Fibroblast of the aortic adventitia (primary cell): ENCODE measurements around the gene FAM111B. TPM values are rescaled to one million over a fixed set of nuclear protein-coding genes. Genes with fewer than 3 reads are reported as not detected.
A peak's percentile ranks its signal among the peaks of the same experiment; 100 is the strongest.

Experiments used
- DNase-seq: peaks from one replicate; pipeline ENCODE4 v3.0.0-alpha.2; 2010; ENCODE audit warnings: low read depth
- H3K4me3 ChIP-seq: 2 replicates; pipeline ENCODE4 v1.5.1; 2011; ENCODE audit warnings: low read depth, mild to moderate bottlenecking, control low read depth, low read length, moderate library complexity
- total RNA-seq: library from RNA; depleted of rRNA; stranded (reverse); fragments of >200 nt; gene quantifications from 2 replicates; pipeline ENCODE4 v1.2.3, GENCODE V29; 2012; ENCODE audit warnings: low replicate concordance
- TF ChIP-seq, protein P1 (sequence below): IDR thresholded peaks from 2 replicates; pipeline ENCODE4 v1.5.1; 2011; ENCODE audit warnings: mild to moderate bottlenecking, low read length, control low read depth, inconsistent platforms; ENCODE audit not compliant: insufficient read depth

FAM111B gene
- total RNA-seq, 1 donor, result 42.9 TPM

DNA sequence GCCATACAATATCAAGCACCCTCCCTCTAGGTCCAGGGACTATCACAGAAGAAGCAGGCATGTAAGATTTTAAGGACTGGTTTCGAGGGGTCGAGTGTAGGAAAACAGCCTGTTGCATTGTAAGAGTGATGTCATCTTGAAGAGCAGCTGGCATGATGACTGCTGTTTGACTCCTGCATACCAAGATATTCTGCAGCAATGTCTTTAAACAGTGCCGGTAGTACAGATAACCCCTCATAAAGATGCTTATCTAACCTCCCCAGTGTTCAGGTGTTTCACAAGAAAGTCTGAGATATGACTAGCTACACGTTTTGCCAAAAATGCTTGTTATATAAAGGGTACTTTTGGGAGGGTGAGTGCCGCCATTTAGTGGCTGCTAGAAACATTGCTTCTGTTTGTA is 47.6 kb downstream of the FAM111B start:
- DNase-seq, result no peak
- TF ChIP-seq, protein P1, sequence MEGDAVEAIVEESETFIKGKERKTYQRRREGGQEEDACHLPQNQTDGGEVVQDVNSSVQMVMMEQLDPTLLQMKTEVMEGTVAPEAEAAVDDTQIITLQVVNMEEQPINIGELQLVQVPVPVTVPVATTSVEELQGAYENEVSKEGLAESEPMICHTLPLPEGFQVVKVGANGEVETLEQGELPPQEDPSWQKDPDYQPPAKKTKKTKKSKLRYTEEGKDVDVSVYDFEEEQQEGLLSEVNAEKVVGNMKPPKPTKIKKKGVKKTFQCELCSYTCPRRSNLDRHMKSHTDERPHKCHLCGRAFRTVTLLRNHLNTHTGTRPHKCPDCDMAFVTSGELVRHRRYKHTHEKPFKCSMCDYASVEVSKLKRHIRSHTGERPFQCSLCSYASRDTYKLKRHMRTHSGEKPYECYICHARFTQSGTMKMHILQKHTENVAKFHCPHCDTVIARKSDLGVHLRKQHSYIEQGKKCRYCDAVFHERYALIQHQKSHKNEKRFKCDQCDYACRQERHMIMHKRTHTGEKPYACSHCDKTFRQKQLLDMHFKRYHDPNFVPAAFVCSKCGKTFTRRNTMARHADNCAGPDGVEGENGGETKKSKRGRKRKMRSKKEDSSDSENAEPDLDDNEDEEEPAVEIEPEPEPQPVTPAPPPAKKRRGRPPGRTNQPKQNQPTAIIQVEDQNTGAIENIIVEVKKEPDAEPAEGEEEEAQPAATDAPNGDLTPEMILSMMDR, result no peak
- no peak overlapping the region for H3K4me3 ChIP-seq

DNA sequence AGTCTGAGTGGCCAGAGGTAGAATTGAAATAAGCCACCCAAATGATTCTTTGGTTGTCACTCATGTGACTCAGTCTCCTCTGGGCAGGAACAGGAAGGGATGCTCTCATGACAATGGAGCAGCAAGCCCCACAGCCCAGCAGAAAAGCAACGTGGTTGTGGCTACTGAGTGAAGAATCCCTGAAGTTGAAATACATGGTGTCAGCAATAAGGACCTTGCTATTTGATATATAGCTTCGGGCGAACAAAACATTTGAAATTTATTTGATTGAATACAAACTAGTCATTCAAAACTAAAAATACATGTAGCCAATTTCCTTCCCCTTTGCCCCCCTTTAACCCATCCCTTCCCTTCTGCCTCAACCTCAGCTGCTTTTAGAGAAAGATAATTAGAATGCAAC is 50.4 kb downstream of the FAM111B start:
- TF ChIP-seq, protein P1, result no peak
- H3K4me3 ChIP-seq, result no peak overlapping the region
- DNase-seq, result no peak

DNA sequence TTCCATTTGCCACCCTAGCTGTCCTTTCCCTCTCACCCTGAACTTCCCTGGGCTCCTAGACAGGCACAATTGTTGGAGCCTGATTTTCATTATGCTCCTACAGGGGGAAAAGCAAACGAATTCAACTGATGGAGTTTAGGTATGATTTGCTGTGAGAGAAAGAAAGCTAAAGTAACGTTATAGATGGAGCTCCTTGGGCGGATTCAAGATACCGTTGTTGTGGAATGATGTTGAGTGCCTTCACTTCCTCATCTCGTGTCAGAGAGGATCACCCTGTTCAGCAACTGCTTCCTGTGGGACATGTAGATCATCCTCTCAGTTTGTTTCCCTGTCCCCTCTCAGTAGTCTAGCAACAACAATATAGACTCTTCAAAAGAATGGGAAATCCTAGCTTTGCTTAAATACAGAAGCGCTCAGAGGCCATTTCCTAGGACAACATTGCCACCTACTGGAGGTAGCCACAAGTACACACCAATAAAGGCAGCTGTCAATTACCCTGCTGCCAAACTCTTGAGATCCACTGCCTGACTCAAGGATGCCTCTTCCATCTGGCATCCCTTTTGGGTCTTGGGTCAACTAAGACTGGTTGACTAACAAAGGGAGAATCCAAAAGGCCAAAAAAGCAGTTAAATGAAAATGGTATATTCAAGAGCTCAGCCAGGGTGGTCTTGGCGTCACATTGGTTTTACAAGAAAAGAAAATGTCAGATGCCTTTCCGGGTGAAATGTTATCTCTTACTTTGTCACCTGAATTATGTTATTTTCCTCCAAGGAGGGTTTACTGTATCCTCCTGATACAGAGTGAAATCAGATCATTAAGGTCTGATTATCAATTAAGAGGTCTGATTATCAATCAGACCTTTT is 51.4 kb downstream of the FAM111B start:
- TF ChIP-seq, protein P1, result peak; percentile 81
- no peak overlapping the region for H3K4me3 ChIP-seq
- peak; percentile 82 for DNase-seq

DNA sequence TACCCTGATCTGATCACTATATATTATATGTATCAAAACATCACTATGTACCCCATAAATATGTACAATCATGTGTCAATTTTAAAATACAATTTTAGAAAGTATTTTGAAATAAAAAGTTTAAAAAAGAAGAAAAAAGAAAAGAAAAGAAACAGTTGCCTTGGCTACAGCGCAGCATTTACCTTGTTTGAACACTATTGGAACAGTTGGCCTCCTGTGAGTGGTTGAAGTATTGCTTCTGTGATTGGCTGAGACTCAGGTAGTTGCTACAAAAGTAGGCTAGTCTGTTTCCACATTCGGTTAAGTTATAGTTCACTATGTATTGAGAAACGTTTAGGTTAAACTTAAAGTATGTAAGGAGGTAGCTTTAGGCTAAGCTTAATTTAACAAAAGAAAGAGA is 57.0 kb downstream of the FAM111B start:
- TF ChIP-seq, protein P1, result no peak
- H3K4me3 ChIP-seq, result no peak overlapping the region
- no peak for DNase-seq

DNA sequence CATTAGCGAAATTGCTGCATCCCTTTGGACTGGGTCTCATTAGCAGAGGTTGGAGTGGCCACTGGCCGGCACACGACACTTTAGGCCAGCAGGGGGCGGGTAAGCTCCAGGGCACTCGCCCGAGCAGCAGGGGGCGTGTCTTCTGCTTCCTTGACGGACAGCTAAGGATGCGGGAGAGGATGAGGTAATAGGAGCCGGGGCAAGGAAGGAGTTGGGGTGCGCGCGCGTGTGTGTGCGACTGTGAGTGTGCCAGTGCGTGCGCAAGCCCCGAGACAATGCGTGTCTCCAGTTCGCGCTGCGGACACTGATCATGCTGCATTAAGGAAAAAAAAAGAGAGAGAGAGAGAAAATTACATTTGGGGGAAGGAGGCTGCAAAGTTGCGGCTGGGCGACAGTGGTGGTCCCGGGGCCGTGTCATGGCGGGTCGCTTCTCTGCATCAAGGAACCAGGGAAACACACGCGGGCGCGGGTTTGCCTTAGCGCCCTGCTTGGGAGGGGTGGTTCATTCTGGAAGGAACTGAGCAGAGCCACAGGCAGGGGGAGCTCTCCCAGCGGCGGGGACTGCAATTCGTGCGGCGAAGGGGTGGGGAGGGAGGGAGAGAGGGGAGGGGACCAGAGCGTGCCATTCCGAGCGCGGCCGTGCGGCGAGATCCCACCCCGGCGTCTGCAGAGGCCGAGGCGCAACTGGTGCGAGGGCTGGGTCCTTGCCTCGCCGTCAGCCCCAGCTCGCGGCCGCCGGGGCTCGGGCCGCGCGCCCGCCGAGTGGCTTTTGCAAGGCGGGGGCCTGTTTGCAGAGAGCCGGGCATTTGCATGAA is 64.7 kb downstream of the FAM111B start, which contains the start of gene DTX4:
Gene DTX4, plus strand, starts transcription at position 625 of the 815 bp plus-strand sequence. CDS start 464 bp downstream, outside the sequence.
- peak; percentile 84 for DNase-seq
- H3K4me3 ChIP-seq, result peak within 1 kb of the TSS; percentile 75
- TF ChIP-seq, protein P1, result peak; percentile 99

DNA sequence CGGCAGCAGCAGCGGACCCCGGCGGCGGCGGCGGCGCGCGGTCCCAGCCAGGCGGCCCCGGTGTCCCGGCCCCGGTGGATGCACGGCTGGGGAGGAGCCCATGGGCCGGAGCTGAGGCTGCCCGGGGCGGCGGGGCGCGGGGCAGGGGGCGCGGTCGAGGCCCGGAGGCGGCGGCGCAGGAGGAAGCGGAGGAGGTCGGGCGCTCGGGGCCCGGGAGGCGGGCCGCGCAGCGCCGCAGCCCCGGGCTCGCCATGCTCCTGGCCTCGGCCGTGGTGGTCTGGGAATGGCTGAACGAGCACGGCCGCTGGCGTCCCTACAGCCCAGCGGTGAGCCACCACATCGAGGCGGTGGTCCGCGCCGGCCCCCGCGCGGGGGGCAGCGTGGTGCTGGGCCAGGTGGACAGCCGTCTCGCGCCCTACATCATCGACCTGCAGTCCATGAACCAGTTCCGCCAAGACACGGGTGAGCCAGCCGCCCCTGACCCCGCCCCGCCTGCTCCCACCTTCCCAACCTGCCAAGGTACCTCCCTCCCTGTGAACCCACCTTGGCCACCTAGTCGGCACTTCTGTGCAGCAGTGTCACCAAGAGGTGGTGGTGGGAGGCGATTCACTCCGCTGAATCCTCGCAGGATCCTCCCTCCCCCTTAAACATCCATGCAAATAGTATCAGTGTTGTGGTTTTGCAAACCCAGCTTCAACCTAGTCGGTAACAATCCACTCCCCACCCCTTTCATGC is 65.5 kb downstream of the FAM111B start:
- TF ChIP-seq, protein P1, result no peak
- DNase-seq, result no peak
- peak overlapping the region; percentile 75 for H3K4me3 ChIP-seq
